Stimulated activated CD4-positive, alpha-beta T cell treated with anti-CD3 and anti-CD28 coated beads, Interleukin-1b, Interleukin-23, amount 100 ng/mL, for 4 hours (primary cell): ENCODE measurements around the gene SUSD1.

Source experiments
- DNase-seq, 2 donors: peaks; one replicate each; pipeline ENCODE4 v3.0.0-alpha.2; 2020; ENCODE audit warnings: low read depth in 2 of 2

SUSD1 gene

DNA sequence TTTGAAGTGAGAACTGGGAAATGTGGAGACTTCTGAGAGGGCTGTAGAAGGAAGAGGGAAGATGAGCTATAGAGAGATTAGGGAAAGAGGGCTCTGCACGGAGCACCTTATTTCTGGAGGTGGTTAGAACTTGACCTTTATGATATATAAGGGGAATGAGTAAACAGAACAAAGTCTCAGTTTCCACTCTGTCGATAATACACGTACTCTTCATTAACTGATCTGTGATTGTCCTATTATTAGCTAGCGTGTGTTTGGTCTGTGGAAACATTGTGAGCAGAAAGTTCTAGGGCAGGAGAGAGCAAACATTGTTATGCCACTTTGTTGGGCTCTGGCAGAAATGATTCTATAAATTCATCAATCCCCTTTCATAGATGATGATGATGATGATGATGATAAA lies 159.9 kb downstream of the SUSD1 start:
- DNase-seq = no peak

DNA sequence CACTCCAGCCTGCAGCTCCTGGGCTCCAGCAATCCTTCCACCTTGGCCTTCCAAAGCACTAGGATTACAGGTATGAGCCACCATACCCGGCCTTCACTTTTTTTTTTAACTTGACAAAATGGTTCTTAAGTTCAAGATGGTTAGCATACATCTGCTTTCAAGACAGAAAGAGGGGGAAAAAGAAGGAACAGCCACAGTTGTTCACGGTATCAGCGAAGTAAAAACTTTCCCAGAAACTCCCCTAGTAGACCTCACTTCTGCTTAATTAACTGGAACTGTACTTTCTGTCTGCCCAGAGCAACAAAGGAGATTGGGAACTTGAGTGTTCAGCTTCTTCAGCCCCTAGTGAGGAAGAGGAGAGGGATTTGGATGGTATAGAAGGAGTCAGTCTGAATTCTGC lies 161.8 kb downstream of the SUSD1 start:
- no peak for DNase-seq

- DNase-seq = no peak
Measured at GRCh38 chr9:112012026-112012902, 162.8 kb downstream of the SUSD1 start.

DNA sequence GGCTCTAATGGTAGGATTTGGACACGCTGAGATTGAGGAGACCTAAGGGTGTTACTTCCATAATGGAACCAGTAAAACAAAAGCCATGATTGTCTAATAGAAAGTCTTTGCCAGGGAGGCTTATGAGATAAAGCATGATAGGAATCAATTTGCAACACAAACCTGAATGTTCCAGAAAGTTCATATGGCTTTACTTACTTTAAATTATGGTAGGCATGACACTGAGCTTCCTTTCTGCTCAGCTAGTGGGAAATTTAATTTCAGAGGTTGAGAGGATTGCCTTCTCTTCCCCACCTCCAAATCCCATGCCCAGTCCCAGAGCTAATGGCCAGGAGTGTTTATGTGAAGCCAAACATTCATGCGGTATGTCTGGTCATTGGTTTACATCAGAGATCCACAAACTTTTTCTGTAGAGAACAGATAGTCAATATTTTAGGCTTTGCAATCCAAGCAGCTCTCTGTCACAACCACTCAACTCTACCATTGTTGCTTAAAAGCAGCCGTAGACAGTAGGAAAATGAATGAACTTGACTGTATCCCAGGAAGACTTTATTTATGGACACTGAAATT lies 164.0 kb downstream of the SUSD1 start:
- DNase-seq = no peak

GRCh38 chr9:112010537-112010936 lies 164.6 kb downstream of the SUSD1 start:
- no peak for DNase-seq

- no peak for DNase-seq
Measured at GRCh38 chr9:112009656-112010055, 165.4 kb downstream of the SUSD1 start.

GRCh38 chr9:112007575-112008240 lies 167.4 kb downstream of the SUSD1 start:
- no peak for DNase-seq

DNA sequence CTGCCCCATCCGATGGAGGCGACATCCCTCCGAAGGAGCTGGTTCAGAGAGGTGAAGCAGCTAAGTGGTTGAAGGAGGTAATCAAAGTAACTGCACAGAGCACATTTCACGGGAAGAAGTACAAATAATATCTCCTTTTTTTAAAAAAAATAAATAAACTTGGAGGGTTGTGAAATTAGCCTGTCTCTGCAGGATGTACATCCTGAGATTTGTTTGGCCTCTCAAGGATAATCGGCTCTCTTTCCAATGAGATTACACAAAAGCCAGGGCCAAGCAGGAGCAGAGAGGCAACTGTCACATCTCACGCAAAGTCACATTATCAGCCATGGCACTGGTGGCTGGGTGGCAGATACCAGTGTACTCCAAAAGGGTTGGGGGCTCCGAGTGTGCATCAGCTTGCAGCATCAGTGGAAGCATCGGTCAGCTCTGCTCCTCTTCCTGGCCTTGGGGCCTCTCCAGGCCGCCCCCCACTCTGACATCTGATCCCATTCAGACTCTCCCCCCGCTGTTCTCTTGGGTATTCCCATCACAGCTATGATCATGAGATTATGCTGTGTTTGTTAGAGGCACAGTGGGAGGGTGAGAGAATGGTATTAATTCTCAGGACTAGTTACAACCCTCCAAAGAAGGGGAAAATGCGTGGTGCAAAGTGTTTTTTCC lies 168.6 kb downstream of the SUSD1 start:
- DNase-seq = no peak

DNA sequence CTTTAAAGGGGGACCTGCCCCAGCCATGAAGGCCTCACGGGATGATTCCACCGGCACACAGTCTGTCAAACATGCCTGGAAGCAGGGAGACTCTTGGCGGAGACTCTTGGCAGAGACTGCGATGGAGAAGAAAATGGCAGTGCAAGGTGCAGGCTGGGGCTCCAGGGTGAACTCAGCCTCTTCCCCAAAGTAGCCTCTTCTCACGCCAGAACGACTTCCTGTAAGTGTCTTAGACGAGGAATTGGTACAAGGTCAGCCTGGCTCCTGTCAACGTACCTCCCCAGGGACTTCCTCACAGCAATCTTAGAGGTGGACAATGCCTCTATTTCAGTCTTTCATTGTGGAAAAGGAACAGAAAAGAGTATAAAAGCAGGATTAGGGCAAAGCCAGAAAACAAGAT lies 169.2 kb downstream of the SUSD1 start:
- DNase-seq = no peak

- DNase-seq = no peak
Measured at GRCh38 chr9:112003538-112003937, 171.6 kb downstream of the SUSD1 start.

DNA sequence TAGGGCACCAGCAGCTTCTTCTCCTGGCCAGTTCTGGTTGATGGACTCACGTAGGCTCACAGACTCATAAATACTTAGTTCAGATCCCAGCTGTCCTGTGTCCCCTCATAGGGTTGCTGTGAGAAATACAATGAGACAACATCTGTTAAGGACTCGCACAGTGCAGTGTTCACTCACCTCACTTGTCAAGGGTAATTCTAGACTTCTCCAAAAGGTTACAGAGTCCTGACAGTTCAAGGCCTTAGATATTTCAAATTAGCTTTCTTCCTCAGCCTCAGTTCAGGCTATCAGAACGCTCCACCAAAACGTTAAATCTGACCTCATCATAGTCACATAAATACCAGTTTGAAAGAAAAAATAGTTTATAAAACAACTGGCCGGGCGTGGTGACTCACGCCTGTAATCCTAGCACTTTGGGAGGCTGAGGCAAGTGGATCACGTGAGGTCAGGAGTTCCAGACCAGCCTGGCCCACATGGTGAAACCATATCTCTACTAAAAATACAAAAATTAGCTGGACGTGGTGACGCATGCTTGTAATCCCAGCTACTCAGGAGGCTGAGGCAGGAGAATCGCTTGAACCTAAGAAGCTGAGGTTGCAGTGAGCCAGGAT lies 172.1 kb downstream of the SUSD1 start:
- no peak for DNase-seq

DNA sequence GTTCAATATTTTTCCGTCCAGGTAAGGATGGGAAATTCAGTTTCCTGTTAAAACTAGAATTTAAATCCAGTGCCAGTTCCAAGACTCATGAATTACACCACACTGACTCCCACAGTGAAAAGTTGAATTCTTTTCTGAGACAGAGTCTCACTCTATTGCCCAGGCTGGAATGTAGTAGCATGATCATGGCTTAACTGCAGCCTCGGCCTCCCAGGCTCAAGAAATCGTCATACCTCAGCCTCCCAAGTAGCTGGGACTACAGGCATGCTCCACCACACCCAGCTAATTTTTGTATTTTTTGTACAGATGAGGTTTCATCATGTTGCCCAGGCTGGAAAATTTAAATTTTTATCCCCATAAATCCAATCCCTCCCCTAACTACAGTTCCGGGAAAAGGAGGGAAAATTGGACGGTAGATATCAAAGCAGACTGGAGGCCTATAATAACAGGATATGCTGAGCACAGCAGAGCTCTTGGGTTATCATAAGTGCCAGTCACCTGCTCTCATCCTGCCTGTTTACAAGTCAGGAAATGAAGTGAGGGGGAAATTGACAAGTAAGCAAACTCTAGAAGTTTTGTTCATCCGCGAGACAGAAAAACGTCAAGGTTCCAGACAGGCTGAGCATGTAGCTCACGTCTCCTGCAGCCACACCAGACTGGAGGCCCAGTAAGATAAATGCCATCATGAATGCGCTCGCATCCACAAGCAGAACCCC lies 172.8 kb downstream of the SUSD1 start:
- DNase-seq = no peak

GRCh38 chr9:112000743-112001142 lies 174.4 kb downstream of the SUSD1 start:
- no peak for DNase-seq

GRCh38 chr9:111999319-111999718 lies 175.8 kb downstream of the SUSD1 start:
- no peak for DNase-seq

DNA sequence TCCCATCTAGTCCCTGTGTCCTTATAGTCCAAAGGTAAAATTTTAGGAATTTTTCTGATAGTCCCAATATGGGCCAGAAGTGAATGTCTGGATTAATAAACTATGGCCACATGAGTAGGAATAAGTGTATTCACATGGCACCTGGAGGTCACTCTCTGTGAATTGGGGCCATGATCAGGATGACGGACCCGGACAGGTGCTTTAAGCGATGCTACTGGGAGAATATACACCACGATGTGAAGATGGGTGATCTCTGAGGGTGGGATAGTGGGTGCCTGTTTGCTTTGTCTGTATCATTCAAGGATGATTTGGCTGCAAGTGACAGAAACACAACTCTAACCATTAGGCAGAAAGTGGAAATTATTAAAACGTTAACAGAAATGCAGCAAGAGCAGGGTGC lies 177.3 kb downstream of the SUSD1 start:
- no peak for DNase-seq

DNA sequence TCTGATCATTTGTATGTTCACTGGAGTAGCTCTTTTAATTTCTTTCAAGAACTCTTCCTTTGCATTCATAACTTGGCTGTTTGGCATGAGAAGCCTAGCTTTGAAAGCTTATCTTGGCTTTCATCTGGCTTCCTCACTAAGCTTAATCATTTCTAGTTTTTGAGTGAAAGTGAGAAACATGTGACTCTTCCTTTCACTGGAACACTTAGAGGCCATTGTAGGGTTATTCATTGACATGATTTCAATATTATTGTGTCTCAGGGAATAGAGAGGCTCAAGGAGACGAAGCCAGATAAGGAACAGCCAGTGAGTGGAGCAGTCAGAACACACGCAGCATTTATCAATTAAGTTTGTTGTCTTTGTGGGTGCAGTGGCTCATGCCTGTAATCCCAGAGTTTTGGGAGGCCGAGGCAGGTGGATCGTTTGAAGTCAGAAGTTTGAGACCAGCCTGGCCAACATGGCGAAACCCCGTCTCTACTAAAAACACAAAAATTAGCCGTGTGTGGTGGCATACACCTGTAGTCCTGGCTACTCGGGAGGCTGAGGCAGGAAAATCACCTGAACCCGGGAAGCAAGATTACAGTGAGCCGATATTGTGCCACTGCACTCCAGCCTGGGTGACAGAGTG lies 180.2 kb downstream of the SUSD1 start:
- no peak for DNase-seq

- no peak for DNase-seq
Measured at GRCh38 chr9:111993319-111993718, 181.8 kb downstream of the SUSD1 start.

DNA sequence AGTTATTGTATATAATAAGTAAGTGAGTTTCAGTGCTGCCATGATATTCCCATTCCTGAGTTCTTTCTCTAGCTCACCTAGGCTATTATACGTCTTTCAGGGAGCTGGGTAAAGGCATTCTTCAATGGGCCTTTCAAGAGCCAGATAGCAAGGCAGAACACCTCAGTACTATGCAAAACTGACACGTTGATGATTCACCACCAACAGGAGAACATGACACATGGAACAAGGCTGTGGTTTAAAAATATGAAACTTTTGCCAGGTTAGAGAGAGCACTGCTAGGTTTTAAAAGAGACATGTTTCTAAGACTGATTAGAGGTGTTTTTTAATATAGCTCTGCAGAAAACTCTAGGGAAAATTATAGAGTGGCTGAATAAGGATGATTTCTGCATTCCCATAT lies 182.6 kb downstream of the SUSD1 start:
- no peak for DNase-seq

- no peak for DNase-seq
Measured at GRCh38 chr9:111991179-111991578, 183.9 kb downstream of the SUSD1 start.
